Measurements from ENCODE around the gene NME1. TPM values are rescaled to one million over a fixed set of nuclear protein-coding genes. Genes with fewer than 3 reads are reported as not detected.

Gene NME1
- polyA plus RNA-seq, 4 donors: 68.4 to 75.9 (median 73.7) TPM

GRCh38 chr17:51188271-51188833, 35.0 kb downstream of the NME1 start:
- no peak for DNase-seq (ENCODE audit: low read depth in 4 of 4, low spot score in 3 of 4)

GRCh38 chr17:51189162-51189561, 35.8 kb downstream of the NME1 start:
- DNase-seq (ENCODE audit: low read depth in 4 of 4, low spot score in 3 of 4): no peak

GRCh38 chr17:51189628-51190027, 36.3 kb downstream of the NME1 start:
- DNase-seq (ENCODE audit: low read depth in 4 of 4, low spot score in 3 of 4): no peak

GRCh38 chr17:51191895-51192294, 38.5 kb downstream of the NME1 start:
- no peak for DNase-seq (ENCODE audit: low read depth in 4 of 4, low spot score in 3 of 4)

- DNase-seq (ENCODE audit: low read depth in 4 of 4, low spot score in 3 of 4): no peak
Observed at GRCh38 chr17:51197754-51198153, 44.4 kb downstream of the NME1 start.

GRCh38 chr17:51200295-51200694, 46.9 kb downstream of the NME1 start:
- no peak for DNase-seq (ENCODE audit: low read depth in 4 of 4, low spot score in 3 of 4)

GRCh38 chr17:51200846-51201245, 47.5 kb downstream of the NME1 start:
- DNase-seq (ENCODE audit: low read depth in 4 of 4, low spot score in 3 of 4): no peak

GRCh38 chr17:51203838-51204237, 50.5 kb downstream of the NME1 start:
- no peak for DNase-seq (ENCODE audit: low read depth in 4 of 4, low spot score in 3 of 4)

Other genes with a start within 250 kb of the NME1 start
- gene SPAG9, start 32.7 kb upstream of the NME1 start, polyA plus RNA-seq (ENCODE audit: insufficient read length in 4 of 4): 100 to 1,000 TPM in 3 of 4 donors, 10 to 100 TPM in 1; 86.2 to 109 (median 105) TPM
- gene NME2, start 12.9 kb downstream of the NME1 start, polyA plus RNA-seq (ENCODE audit: insufficient read length in 4 of 4): 100 to 1,000 TPM; 234 to 296 (median 257) TPM
- gene MBTD1, start 106.5 kb downstream of the NME1 start, polyA plus RNA-seq (ENCODE audit: insufficient read length in 4 of 4): 10 to 100 TPM; 45.9 to 58.2 (median 55.1) TPM
- gene UTP18, start 107.0 kb downstream of the NME1 start, polyA plus RNA-seq (ENCODE audit: insufficient read length in 4 of 4): 10 to 100 TPM; 53.8 to 59.3 (median 56.9) TPM

Data from right renal pelvis (tissue), 4 donors.